PC-9 (cell line): Measurements from ENCODE around the gene ATG5. TPM values are rescaled to one million over a fixed set of nuclear protein-coding genes. Genes with fewer than 3 reads are reported as not detected.

ENCODE experiments used
- BruUV-seq: library from RNA; stranded (reverse); fragments of 400-500 nt; replicated peaks from 2 replicates; lab custom pipeline; 2021; lab: Mats Ljungman, UMichigan
- CTCF ChIA-PET: fragments of 300-600 bp; sonication (Branson Sonifier 250); formaldehyde crosslinking; loops from one replicate; lab custom pipeline; 2022; ENCODE audit warnings: antibody characterized with exemption; lab: Charles Lee
- POLR2A ChIA-PET: fragments of 300-600 bp; sonication (Branson Sonifier 250); formaldehyde crosslinking; loops from one replicate; lab custom pipeline; 2022; ENCODE audit warnings: antibody characterized with exemption; ENCODE audit not compliant: unreplicated experiment; lab: Charles Lee
- DNase-seq, 2 experiments: peaks; one replicate each; pipeline versions ENCODE4 v3.0.0 to v3.0.0-alpha.2; 2015 to 2022; ENCODE audit warnings: mixed read lengths in 1 of 2
- H2AFZ ChIP-seq: fragments of 200-600 bp; sonication (generic); 2 replicates; pipeline ENCODE4 v1.8.1; 2017; ENCODE audit warnings: antibody characterized with exemption
- H3F3A ChIP-seq: fragments of 200-600 bp; sonication (generic); 2 replicates; pipeline ENCODE4 v1.8.1; 2017; ENCODE audit warnings: antibody characterized with exemption, mild to moderate bottlenecking, low read depth; ENCODE audit not compliant: insufficient read depth
- H3K27ac ChIP-seq: fragments of 200-600 bp; sonication (generic); 2 replicates; pipeline ENCODE4 v1.6.1; 2016; ENCODE audit warnings: mixed run types
- H3K27me3 ChIP-seq: fragments of 200-600 bp; sonication (generic); 2 replicates; pipeline ENCODE4 v1.6.1; 2016; ENCODE audit warnings: low read depth, mixed run types; ENCODE audit not compliant: insufficient read depth
- H3K36me3 ChIP-seq: fragments of 200-600 bp; sonication (generic); 2 replicates; pipeline ENCODE4 v1.6.1; 2016; ENCODE audit warnings: low read depth, mixed run types
- H3K4me1 ChIP-seq: fragments of 200-600 bp; sonication (generic); replicated peaks from 2 replicates; pipeline ENCODE4 v1.6.1; 2016; ENCODE audit warnings: mixed run types; ENCODE audit not compliant: insufficient read depth
- H3K4me2 ChIP-seq: fragments of 200-600 bp; sonication (generic); 2 replicates; pipeline ENCODE4 v1.6.1; 2017; ENCODE audit warnings: mixed run types
- H3K4me3 ChIP-seq: fragments of 200-600 bp; sonication (generic); 2 replicates; pipeline ENCODE4 v1.6.1; 2016; ENCODE audit warnings: mixed run types
- H3K79me2 ChIP-seq: fragments of 200-600 bp; sonication (generic); 2 replicates; pipeline ENCODE4 v1.6.1; 2017; ENCODE audit warnings: low read depth, mixed run types
- H3K9me2 ChIP-seq: fragments of 200-600 bp; sonication (generic); 2 replicates; pipeline ENCODE4 v1.8.1; 2017; ENCODE audit warnings: mild to moderate bottlenecking; ENCODE audit not compliant: insufficient read depth
- H3K9me3 ChIP-seq: fragments of 200-600 bp; sonication (generic); 2 replicates; pipeline ENCODE4 v1.8.1; 2016; ENCODE audit warnings: low read depth; ENCODE audit not compliant: insufficient read depth
- H4K20me1 ChIP-seq: fragments of 200-600 bp; sonication (generic); 2 replicates; pipeline ENCODE4 v1.8.1; 2017; ENCODE audit not compliant: insufficient read depth
- CTCF ChIP-seq: fragments of 200-600 bp; sonication (generic); conservative IDR thresholded peaks from 2 replicates; pipeline ENCODE4 v1.6.1; 2017; ENCODE audit warnings: mixed run types, antibody characterized with exemption, mild to moderate bottlenecking, moderate library complexity
- EZH2 ChIP-seq: fragments of 200-600 bp; sonication (generic); IDR thresholded peaks from 2 replicates; pipeline ENCODE4 v1.8.0; 2017; ENCODE audit warnings: antibody characterized with exemption, low read depth
- intact Hi-C: fragments of 100-400 bp; cut with micrococcal nuclease; formaldehyde crosslinking; loops from one replicate; pipeline ENCODE4 v1.10.0; 2022; ENCODE audit not compliant: unreplicated experiment
- total RNA-seq: library from RNA; stranded (reverse); gene quantifications from 2 replicates; pipeline ENCODE4 v1.2.3, GENCODE V29; 2021

Gene ATG5
- total RNA-seq, 1 experiment from 2014 or later, result 39.8 TPM

GRCh38 chr6:106283481-106283880, 42.1 kb downstream of the ATG5 start:
- POLR2A ChIA-PET, result no interaction called here

GRCh38 chr6:106281661-106282060, 43.9 kb downstream of the ATG5 start:
- H3F3A ChIP-seq, result no peaks in the 10 kb centered on the region
- no peaks in the 10 kb centered on the region for H3K4me1 ChIP-seq
- no TSS peak for BruUV-seq
- peaks cover 9% of the 10 kb centered on the region; the same call in 1 of the 2 replicates for H4K20me1 ChIP-seq
- no peaks in the 10 kb centered on the region for H3K27me3 ChIP-seq
- ChIA-PET CTCF (no interaction called here), POLR2A (no interaction called here)
- H3K79me2 ChIP-seq, result peaks cover 24% of the 10 kb centered on the region
- 0 out of 2 replicates have a peak, but pooled peaks cover 4% of the 10 kb centered on the region for H3K9me2 ChIP-seq
- DNase-seq, result no peak
- H3K4me2 ChIP-seq, result no peak overlapping the region
- no peak overlapping the region for H3K4me3 ChIP-seq
- TF ChIP-seq EZH2 (no peak), CTCF (no peak)
- peaks cover 12% of the 10 kb centered on the region; the same call in 1 of the 2 replicates for H3K36me3 ChIP-seq
- intact Hi-C loops, result no loop called here
- H3K27ac ChIP-seq, result no peak overlapping the region
- no peaks in the 10 kb centered on the region for H3K9me3 ChIP-seq
- H2AFZ ChIP-seq, result no peak overlapping the region

More at GRCh38 chr6:106283481-106283880, 42.1 kb downstream of the ATG5 start:
- TF ChIP-seq EZH2 (no peak), CTCF (no peak)
- CTCF ChIA-PET, result no interaction called here
- Histone ChIP-seq H3K36me3 (peaks cover 7% of the 10 kb centered on the region; the same call in 1 of the 2 replicates), H3K4me3 (no peak overlapping the region), H3K9me3 (no peaks in the 10 kb centered on the region), H3K27ac (no peak overlapping the region), H4K20me1 (peaks cover 11% of the 10 kb centered on the region; the same call in 1 of the 2 replicates), H2AFZ (no peak overlapping the region), H3K27me3 (no peaks in the 10 kb centered on the region), H3F3A (no peaks in the 10 kb centered on the region), H3K79me2 (peaks cover 36% of the 10 kb centered on the region), H3K4me2 (no peak overlapping the region), H3K4me1 (no peaks in the 10 kb centered on the region), H3K9me2 (0 out of 2 replicates have a peak, but pooled peaks cover 4% of the 10 kb centered on the region)
- intact Hi-C loops, result no loop called here
- DNase-seq, result no peak
- BruUV-seq, result no TSS peak

DNA sequence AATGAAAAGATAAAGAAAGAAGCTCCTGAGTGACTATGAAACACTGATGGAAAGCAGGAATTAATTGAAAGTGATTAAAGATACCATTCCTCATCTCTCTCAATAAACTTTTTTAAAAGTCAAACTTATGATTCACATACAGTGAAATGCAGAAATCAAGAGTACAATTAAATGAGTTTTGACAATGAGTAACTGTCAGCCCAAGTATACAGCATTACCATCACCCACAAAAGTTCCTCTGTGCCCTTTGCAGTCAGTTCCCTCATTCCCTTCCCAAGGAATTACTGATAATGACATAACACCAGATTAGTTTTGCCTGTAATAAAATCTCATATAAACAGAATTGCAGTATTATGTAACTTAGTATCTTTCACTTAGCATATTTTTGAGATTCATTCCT, 44.5 kb downstream of the ATG5 start:
- no TSS peak for BruUV-seq
- ChIA-PET CTCF (no interaction called here), POLR2A (no interaction called here)
- H3K9me3 ChIP-seq, result no peaks in the 10 kb centered on the region
- H3K79me2 ChIP-seq, result peaks cover 18% of the 10 kb centered on the region
- H3K27me3 ChIP-seq, result no peaks in the 10 kb centered on the region
- no peaks in the 10 kb centered on the region for H3K4me1 ChIP-seq
- H3K27ac ChIP-seq, result no peak overlapping the region
- no peak overlapping the region for H3K4me2 ChIP-seq
- intact Hi-C loops, result no loop called here
- peaks cover 7% of the 10 kb centered on the region; the same call in 1 of the 2 replicates for H4K20me1 ChIP-seq
- H3K4me3 ChIP-seq, result no peak overlapping the region
- no peak for DNase-seq
- peaks cover 12% of the 10 kb centered on the region; the same call in 1 of the 2 replicates for H3K36me3 ChIP-seq
- 0 out of 2 replicates have a peak, but pooled peaks cover 4% of the 10 kb centered on the region for H3K9me2 ChIP-seq
- no peak overlapping the region for H2AFZ ChIP-seq
- H3F3A ChIP-seq, result no peaks in the 10 kb centered on the region
- no peak for TF ChIP-seq EZH2
- TF ChIP-seq CTCF, result no peak
